PC-3 (cell line): ENCODE data around the gene SOX1. TPM values are rescaled to one million over a fixed set of nuclear protein-coding genes. Genes with fewer than 3 reads are reported as not detected.

ENCODE experiments used
- ATAC-seq: fragments of 200-7000 bp; cut with Tn5 transposase; 2 replicates; pipeline ENCODE4 v1.9.1; 2020; ENCODE audit warnings: mild to moderate bottlenecking, moderate library complexity
- BruUV-seq: library from RNA; stranded (reverse); fragments of 400-500 nt; replicated peaks from 2 replicates; lab custom pipeline; 2021; lab: Mats Ljungman, UMichigan
- CTCF ChIA-PET: fragments of 300-600 bp; sonication (Branson Sonifier 250); formaldehyde crosslinking; loops from one replicate; lab custom pipeline; 2022; ENCODE audit warnings: antibody characterized with exemption; lab: Charles Lee
- POLR2A ChIA-PET: fragments of 300-600 bp; sonication (Branson Sonifier 250); formaldehyde crosslinking; loops from one replicate; lab custom pipeline; 2022; ENCODE audit warnings: antibody characterized with exemption; ENCODE audit not compliant: unreplicated experiment; lab: Charles Lee
- DNase-seq: peaks from one replicate; pipeline ENCODE4 v3.0.0-alpha.2; 2015
- H2AFZ ChIP-seq: fragments of 300-600 bp; sonication (generic); 2 replicates; pipeline ENCODE4 v1.6.0; 2016; ENCODE audit warnings: antibody characterized with exemption, low read length
- H3F3A ChIP-seq: fragments of 300-600 bp; sonication (generic); one replicate; pipeline ENCODE4 v1.6.0; 2017; ENCODE audit warnings: antibody characterized with exemption, low read length, control low read depth, mild to moderate bottlenecking; ENCODE audit not compliant: unreplicated experiment
- H3K27ac ChIP-seq: fragments of 300-600 bp; sonication (generic); 2 replicates; pipeline ENCODE4 v1.5.1; 2016; ENCODE audit warnings: mild to moderate bottlenecking, low read length
- H3K27me3 ChIP-seq: fragments of 300-600 bp; sonication (generic); 2 replicates; pipeline ENCODE4 v1.6.1; 2016; ENCODE audit warnings: low read length, mixed read lengths
- H3K36me3 ChIP-seq: fragments of 300-600 bp; sonication (generic); 2 replicates; pipeline ENCODE4 v1.6.1; 2016; ENCODE audit warnings: low read depth, mixed run types, low read length, mixed read lengths
- H3K4me1 ChIP-seq: fragments of 300-600 bp; sonication (generic); 2 replicates; pipeline ENCODE4 v1.5.1; 2016; ENCODE audit warnings: low read length; ENCODE audit not compliant: insufficient read depth
- H3K4me2 ChIP-seq: fragments of 300-600 bp; sonication (generic); 2 replicates; pipeline ENCODE4 v1.6.0; 2016; ENCODE audit warnings: low read length
- H3K4me3 ChIP-seq: fragments of 300-600 bp; sonication (generic); 2 replicates; pipeline ENCODE4 v1.5.1; 2016; ENCODE audit warnings: mild to moderate bottlenecking, low read length, mixed read lengths
- H3K79me2 ChIP-seq: fragments of 300-600 bp; sonication (generic); 2 replicates; pipeline ENCODE4 v1.6.1; 2017; ENCODE audit warnings: low read length, mixed read lengths
- H3K9ac ChIP-seq: fragments of 300-600 bp; sonication (generic); 2 replicates; pipeline ENCODE4 v1.6.0; 2016; ENCODE audit warnings: mild to moderate bottlenecking, low read length
- H3K9me2 ChIP-seq: fragments of 300-600 bp; sonication (generic); replicated peaks from 2 replicates; pipeline ENCODE4 v1.6.1; 2016; ENCODE audit warnings: mixed run types, low read length, mixed read lengths
- H3K9me3 ChIP-seq: fragments of 300-600 bp; sonication (generic); 2 replicates; pipeline ENCODE4 v1.6.1; 2016; ENCODE audit warnings: low read length, mixed read lengths
- H4K20me1 ChIP-seq: fragments of 300-600 bp; sonication (generic); 2 replicates; pipeline ENCODE4 v1.6.1; 2016; ENCODE audit warnings: low read length, mixed read lengths
- CTCF ChIP-seq: fragments of 300-600 bp; sonication (generic); conservative IDR thresholded peaks from 2 replicates; pipeline ENCODE4 v1.5.1; 2017; ENCODE audit warnings: antibody characterized with exemption, low read depth, mild to moderate bottlenecking, low read length
- EZH2 ChIP-seq: fragments of 300-600 bp; sonication (generic); IDR thresholded peaks from one replicate; pipeline ENCODE4 v1.6.1; 2017; ENCODE audit warnings: antibody characterized with exemption, mild to moderate bottlenecking, low read length; ENCODE audit not compliant: unreplicated experiment
- EZH2phosphoT487 ChIP-seq: fragments of 300-600 bp; sonication (generic); IDR thresholded peaks from 2 replicates; pipeline ENCODE4 v1.6.1; 2018; ENCODE audit warnings: mild to moderate bottlenecking, antibody characterized with exemption, low read length, borderline replicate concordance
- intact Hi-C: fragments of 100-400 bp; cut with micrococcal nuclease; formaldehyde crosslinking; loops from 2 replicates; pipeline ENCODE4 v1.9.0; 2023
- total RNA-seq: library from RNA; depleted of rRNA; stranded (reverse); fragments of >200 nt; gene quantifications from 2 replicates; pipeline ENCODE4 v1.2.3, GENCODE V29; 2014

SOX1 gene
- total RNA-seq, 1 experiment from 2014 or later = not detected

GRCh38 chr13:112103961-112104880 is 37.3 kb downstream of the SOX1 start:
- CTCF ChIA-PET = no interaction called here
- ATAC-seq = no peak

GRCh38 chr13:112104881-112105234 is 37.9 kb downstream of the SOX1 start:
- Histone ChIP-seq H4K20me1 (no peaks in the 10 kb centered on the region), H2AFZ (no peak overlapping the region), H3K9me2 (no peaks in the 10 kb centered on the region), H3K79me2 (no peaks in the 10 kb centered on the region), H3K27ac (no peak overlapping the region), H3F3A (no peaks in the 10 kb centered on the region), H3K4me3 (no peak overlapping the region), H3K4me2 (no peak overlapping the region), H3K36me3 (no peaks in the 10 kb centered on the region), H3K4me1 (no peaks in the 10 kb centered on the region), H3K27me3 (peaks cover 2% of the 10 kb centered on the region), H3K9me3 (no peaks in the 10 kb centered on the region), H3K9ac (no peak overlapping the region)
- no TSS peak for BruUV-seq
- ATAC-seq (no peak), DNase-seq (no peak)
- TF ChIP-seq EZH2 (no peak), EZH2phosphoT487 (no peak), CTCF (no peak)
- ChIA-PET POLR2A (no interaction called here), CTCF (no interaction called here)
- intact Hi-C loops = no loop called here

More at GRCh38 chr13:112103961-112104880, 37.3 kb downstream of the SOX1 start:
- Histone ChIP-seq H3K4me2 (no peak overlapping the region), H3K9me2 (no peaks in the 10 kb centered on the region), H4K20me1 (no peaks in the 10 kb centered on the region), H3K79me2 (no peaks in the 10 kb centered on the region), H3K4me1 (no peaks in the 10 kb centered on the region), H3K27me3 (no peaks in the 10 kb centered on the region), H3K27ac (no peak overlapping the region), H3F3A (no peaks in the 10 kb centered on the region), H3K36me3 (no peaks in the 10 kb centered on the region), H3K4me3 (no peak overlapping the region), H3K9me3 (no peaks in the 10 kb centered on the region), H2AFZ (no peak overlapping the region), H3K9ac (no peak overlapping the region)
- TF ChIP-seq EZH2phosphoT487 = no peak
- no peak for TF ChIP-seq EZH2
- no peak for TF ChIP-seq CTCF
- no TSS peak for BruUV-seq
- DNase-seq = no peak
- POLR2A ChIA-PET = no interaction called here
- intact Hi-C loops = no loop called here

- TF ChIP-seq CTCF (no peak), EZH2phosphoT487 (no peak), EZH2 (no peak)
- Histone ChIP-seq H3K4me2 (no peak overlapping the region), H3K36me3 (no peaks in the 10 kb centered on the region), H3K9ac (no peak overlapping the region), H2AFZ (no peak overlapping the region), H3K9me3 (no peaks in the 10 kb centered on the region), H3K27me3 (peaks cover 6% of the 10 kb centered on the region), H3K27ac (no peak overlapping the region), H3K4me1 (no peaks in the 10 kb centered on the region), H3K9me2 (no peaks in the 10 kb centered on the region), H4K20me1 (no peaks in the 10 kb centered on the region), H3K4me3 (no peak overlapping the region), H3K79me2 (no peaks in the 10 kb centered on the region), H3F3A (no peaks in the 10 kb centered on the region)
- intact Hi-C loops = no loop called here
- POLR2A ChIA-PET = no interaction called here
- CTCF ChIA-PET = no interaction called here
- DNase-seq (no peak), ATAC-seq (no peak)
- no TSS peak for BruUV-seq
These were observed 38.3 kb downstream of the SOX1 start for GRCh38 chr13:112105244-112105681.
